Endometrial microvascular endothelial cells (primary cell): Measurements from ENCODE around the gene RPLP1. TPM values are rescaled to one million over a fixed set of nuclear protein-coding genes. Genes with fewer than 3 reads are reported as not detected.

Experiments used
- total RNA-seq: library from RNA; depleted of rRNA; stranded (reverse); fragments of >200 nt; gene quantifications from one replicate; pipeline ENCODE4 v1.2.3, GENCODE V29; 2015; ENCODE audit errors: inconsistent ontology term

The RPLP1 gene
- total RNA-seq, 1 donor from 2014 or later, result 438 TPM

Other genes with a start within 250 kb of the RPLP1 start
- 0.09 TPM for gene PAQR5, start 153.9 kb upstream of the RPLP1 start, total RNA-seq
- 48.8 TPM for gene KIF23, start 38.5 kb upstream of the RPLP1 start, total RNA-seq